C4-2B (cell line): ENCODE measurements around the gene BMERB1.

Source experiments
- H3K27ac ChIP-seq: fragments of 450-650 bp; 2 replicates; pipeline ENCODE4 v1.5.1; 2017
- CTCF ChIP-seq: fragments of 450-650 bp; conservative IDR thresholded peaks from 2 replicates; pipeline ENCODE4 v1.5.1; 2017; ENCODE audit warnings: mild to moderate bottlenecking
- ZFX ChIP-seq: fragments of 450-650 bp; IDR thresholded peaks from 2 replicates; pipeline ENCODE4 v1.6.1; 2017

BMERB1 gene

GRCh38 chr16:15532825-15533224, 98.4 kb downstream of the BMERB1 start:
- no peak for TF ChIP-seq ZFX
- H3K27ac ChIP-seq = no peak overlapping the region

- no peak overlapping the region for H3K27ac ChIP-seq
- no peak for TF ChIP-seq CTCF
- no peak for TF ChIP-seq ZFX
These were observed 99.0 kb downstream of the BMERB1 start for GRCh38 chr16:15533386-15533785.

GRCh38 chr16:15535772-15536171, 101.4 kb downstream of the BMERB1 start:
- TF ChIP-seq CTCF (no peak), ZFX (no peak)
- H3K27ac ChIP-seq = no peak overlapping the region

- H3K27ac ChIP-seq = no peak overlapping the region
- TF ChIP-seq ZFX = no peak
- TF ChIP-seq CTCF = no peak
These were observed 102.5 kb downstream of the BMERB1 start for GRCh38 chr16:15536843-15537242.

GRCh38 chr16:15538507-15538906, 104.1 kb downstream of the BMERB1 start:
- TF ChIP-seq ZFX (no peak), CTCF (no peak)
- no peak overlapping the region for H3K27ac ChIP-seq

GRCh38 chr16:15539197-15539596, 104.8 kb downstream of the BMERB1 start:
- no peak for TF ChIP-seq CTCF
- no peak for TF ChIP-seq ZFX

GRCh38 chr16:15542261-15542660, 107.9 kb downstream of the BMERB1 start:
- TF ChIP-seq ZFX (no peak), CTCF (no peak)
- no peak overlapping the region for H3K27ac ChIP-seq

More at GRCh38 chr16:15539197-15539596, 104.8 kb downstream of the BMERB1 start:
- no peak overlapping the region for H3K27ac ChIP-seq

- no peak overlapping the region for H3K27ac ChIP-seq
- TF ChIP-seq ZFX (no peak), CTCF (no peak)
These were observed 108.5 kb downstream of the BMERB1 start for GRCh38 chr16:15542734-15543347.
